ENCODE results near the gene TMC6.
"Not testable (repeated sequence)": the region's sequence is repeated elsewhere in the genome, so short reads cannot be mapped to it uniquely, and the experiment has no call there.

Gene TMC6

DNA sequence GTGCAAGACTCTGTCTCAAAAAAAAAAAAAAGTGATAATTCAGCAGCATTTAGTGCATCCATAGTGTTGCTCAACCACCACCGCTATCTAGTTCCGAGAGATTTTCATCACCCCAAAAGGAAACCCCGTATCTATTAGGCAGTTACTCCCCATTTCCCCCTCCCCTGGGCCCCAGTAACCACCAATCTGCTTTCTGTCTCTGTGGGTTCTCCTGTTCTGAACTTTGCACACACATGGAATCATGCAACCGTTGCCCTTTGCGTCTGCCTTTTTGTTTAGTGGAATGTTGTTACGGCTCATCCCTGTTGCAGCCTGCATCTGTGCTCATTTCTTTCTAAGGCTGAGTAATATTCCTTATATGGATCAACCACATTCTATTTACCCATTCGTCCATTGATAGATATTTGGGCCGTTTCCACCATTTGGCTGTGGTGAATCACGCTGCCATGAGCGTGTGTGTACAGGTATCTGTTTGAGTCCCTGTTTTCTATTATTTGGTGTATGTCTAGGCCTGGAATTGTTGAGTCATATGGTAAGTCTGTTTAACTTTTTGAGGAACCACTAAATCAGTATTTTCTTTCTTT, 31.1 kb upstream of the TMC6 start:
- DNase-seq (ENCODE audit: low spot score) = no peak

DNA sequence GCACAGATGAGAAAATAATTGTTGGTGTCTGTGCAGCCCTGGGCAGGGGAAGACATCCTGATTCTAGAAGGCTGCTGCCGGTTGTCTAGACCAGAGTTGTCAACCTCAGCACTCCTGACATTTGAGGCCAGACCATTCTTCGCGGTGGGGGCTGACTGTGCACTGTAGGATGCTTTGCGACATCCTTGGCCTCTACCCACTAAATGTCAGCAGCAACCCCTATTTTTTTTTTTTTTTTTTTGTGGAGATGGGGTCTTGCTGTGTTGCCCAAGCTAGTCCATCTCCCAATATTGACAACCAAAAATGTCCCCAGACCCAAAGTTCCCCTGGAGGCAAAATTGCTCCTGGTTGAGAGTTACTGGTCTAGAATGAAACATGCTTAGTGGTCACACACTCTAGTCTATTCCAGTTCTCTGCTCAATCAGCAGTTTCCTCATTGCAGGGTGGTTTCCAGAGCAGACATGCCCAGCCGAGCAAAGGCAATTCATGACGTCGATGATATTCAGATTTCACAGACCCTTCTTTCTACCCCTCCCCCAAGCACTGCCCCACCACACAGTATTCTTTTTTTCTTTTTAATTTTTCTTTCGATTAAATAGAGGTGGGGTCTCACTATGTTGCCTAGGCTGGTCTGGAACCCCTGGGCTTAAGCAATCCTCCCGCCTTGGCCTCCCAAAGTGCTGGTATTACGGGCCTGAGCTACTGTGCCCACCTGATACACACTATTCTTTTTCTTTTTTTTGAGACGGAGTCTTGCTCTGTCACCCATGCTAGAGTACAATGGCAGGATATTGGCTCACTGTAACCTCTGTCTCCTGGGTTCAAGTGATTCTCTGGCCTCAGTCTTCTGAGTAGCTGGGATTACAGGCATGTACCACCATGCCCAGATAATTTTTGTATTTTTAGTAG, 26.6 kb upstream of the TMC6 start:
- DNase-seq (ENCODE audit: low spot score) = no peak

DNA sequence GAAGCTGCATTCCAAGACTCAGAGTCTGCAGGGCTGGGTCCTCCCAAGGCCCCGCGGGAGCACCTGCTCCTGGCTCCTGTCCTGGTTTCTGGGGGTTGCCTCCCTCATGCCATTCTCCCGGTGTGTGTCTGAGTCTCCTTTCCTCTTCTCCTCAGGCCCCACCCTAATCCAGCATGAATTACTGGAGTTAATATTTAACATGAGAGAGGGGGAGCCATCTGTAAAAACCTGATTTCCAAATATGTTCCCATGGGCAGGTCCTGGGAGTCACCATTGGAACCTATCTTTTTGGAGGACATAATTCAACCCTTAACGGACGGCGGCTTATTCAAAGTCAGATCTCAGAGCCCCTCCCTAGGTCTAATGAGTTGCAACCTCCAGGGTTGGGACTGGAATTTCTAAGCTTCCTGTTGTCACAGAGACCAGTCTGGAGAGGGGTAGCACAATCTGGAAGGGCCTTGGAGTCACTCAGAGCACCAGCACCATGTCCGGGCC, 23.0 kb upstream of the TMC6 start:
- DNase-seq (ENCODE audit: low spot score) = no peak

GRCh38 chr17:78148286-78149016, 19.9 kb upstream of the TMC6 start:
- DNase-seq (ENCODE audit: low spot score) = no peak

GRCh38 chr17:78147315-78147998, 18.9 kb upstream of the TMC6 start:
- DNase-seq (ENCODE audit: low spot score) = no peak

DNA sequence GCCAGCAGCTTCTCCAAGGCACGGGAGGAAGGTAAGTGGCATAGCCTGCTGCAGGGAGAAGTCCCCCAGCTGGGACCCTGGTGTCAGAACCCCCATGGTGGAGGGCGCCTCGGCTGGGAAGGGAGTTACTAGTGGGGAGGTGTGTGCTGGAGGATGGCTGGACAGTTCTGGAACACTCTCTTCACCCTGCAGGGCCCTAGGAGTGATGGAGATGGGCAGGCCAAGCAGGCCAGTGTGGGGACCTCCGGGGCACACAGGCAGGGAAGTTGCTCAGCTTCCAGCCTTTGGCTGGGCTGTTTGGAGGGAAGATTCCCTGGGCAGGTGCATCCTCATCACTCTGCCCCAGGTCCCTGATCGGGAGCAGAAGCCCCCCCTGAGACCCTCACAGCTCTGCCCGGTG, 18.3 kb upstream of the TMC6 start:
- DNase-seq (ENCODE audit: low spot score) = no peak

GRCh38 chr17:78146471-78146869, 17.9 kb upstream of the TMC6 start:
- no peak for DNase-seq (ENCODE audit: low spot score)

- peak; percentile 59 for DNase-seq (ENCODE audit: low spot score)
Measured at GRCh38 chr17:78144736-78145641, 16.4 kb upstream of the TMC6 start.

GRCh38 chr17:78144147-78144719, 15.7 kb upstream of the TMC6 start:
- peak; percentile 89 for DNase-seq (ENCODE audit: low spot score)

GRCh38 chr17:78143214-78144146, 14.9 kb upstream of the TMC6 start:
- no peak for DNase-seq (ENCODE audit: low spot score)

GRCh38 chr17:78142119-78142861, 13.7 kb upstream of the TMC6 start:
- no peak for DNase-seq (ENCODE audit: low spot score)

- no peak for DNase-seq (ENCODE audit: low spot score)
Measured at GRCh38 chr17:78141437-78142118, 13.0 kb upstream of the TMC6 start.

DNA sequence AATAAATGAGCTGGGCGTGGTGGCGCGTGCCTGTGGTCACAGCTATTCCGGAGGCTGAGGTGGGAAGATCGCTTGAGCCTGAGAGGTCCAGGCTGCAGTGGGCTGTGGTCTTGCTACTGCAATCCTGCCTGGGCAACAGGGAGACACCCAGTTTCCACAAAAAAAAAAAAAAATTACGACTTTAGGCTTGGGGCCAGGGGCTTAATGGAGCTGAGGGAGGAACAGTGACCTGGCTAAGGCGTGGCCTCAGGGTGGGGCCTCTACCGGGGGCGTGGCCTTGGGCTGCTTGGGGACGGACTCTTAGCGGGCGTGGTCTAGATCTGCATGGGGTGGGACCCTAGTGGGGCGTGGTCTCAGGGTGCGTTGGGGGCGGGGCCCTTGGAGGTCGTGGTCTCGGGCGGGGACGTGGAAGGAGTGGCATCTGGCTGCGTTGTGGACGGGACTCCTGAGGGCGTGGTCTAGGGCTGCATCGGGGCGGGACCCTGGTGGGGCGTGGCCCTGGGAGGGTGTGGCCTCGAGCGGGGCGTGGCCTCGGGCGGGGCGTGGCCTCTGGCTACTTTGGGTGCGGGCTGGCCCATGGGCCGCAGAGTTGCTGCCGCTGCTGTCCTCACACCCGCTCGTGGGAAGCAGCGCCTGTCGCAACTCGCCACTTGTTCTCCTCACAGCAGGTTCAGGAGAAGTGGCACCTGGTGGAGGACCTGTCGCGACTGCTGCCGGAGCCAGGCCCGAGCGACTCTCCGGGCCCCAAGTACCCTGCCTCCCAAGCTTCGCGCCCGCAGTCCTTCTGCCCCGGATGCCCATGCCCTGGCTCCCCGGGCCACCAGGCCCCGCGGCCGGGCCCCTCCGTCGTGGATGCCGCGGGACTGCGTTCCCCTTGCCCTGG, 11.9 kb upstream of the TMC6 start:
- DNase-seq (ENCODE audit: low spot score) = peak; percentile 72

DNA sequence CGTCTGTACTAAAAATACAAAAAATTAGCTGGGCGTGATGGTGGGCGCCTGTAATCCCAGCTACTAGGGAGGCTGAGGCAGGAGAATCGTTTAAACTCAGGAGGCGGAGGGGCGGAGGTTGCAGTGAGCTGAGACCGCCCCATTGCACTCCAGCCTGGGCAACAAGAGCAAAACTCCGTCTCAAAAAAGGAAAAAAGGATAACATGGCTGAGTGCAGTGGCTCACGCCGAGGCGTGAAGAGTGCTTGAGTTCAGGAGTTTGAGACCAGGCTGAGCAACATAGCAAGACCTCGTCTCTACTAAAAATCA, 11.3 kb upstream of the TMC6 start:
- DNase-seq (ENCODE audit: low spot score) = not testable (repeated sequence)

- no peak for DNase-seq (ENCODE audit: low spot score)
Measured at GRCh38 chr17:78138204-78139060, 9.9 kb upstream of the TMC6 start.
